ENCODE measurements around the gene SMPDL3B. TPM values are rescaled to one million over a fixed set of nuclear protein-coding genes. Genes with fewer than 3 reads are reported as not detected.

Gene SMPDL3B
- total RNA-seq, 1 donor from 2014 or later: 7.4 TPM

DNA sequence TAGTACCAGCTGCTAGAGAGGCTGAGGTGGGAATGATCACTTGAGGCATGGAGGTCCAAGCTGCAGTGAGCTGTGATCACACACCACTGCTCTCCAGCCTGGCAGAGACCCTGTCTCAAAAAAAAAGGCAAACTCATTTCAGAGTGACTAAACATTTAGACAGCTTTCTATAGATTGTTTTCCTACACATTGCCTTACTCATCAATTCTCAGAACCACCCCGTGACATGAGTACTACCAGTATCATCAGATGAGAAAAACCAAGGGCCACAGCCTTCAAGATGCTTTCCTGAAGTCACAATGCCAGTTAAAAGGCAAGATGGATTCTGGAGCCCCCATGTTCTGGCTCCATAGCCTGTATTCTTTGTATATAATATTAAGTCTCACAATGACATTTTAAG is 22.4 kb upstream of the SMPDL3B start:
- Mint-ChIP-seq H3K36me3 (peaks cover 10% of the 10 kb centered on the region), H3K9me3 (peaks cover 6% of the 10 kb centered on the region), H3K4me3 (no peak overlapping the region), H3K27me3 (ENCODE audit: low read depth) (peaks cover 7% of the 10 kb centered on the region), H3K4me1 (peaks cover 6% of the 10 kb centered on the region), H3K27ac (no peak overlapping the region)
- no peak for DNase-seq (ENCODE audit: low spot score in 2 of 2, unreplicated experiment in 2 of 2)
- TF ChIP-seq, protein P1, sequence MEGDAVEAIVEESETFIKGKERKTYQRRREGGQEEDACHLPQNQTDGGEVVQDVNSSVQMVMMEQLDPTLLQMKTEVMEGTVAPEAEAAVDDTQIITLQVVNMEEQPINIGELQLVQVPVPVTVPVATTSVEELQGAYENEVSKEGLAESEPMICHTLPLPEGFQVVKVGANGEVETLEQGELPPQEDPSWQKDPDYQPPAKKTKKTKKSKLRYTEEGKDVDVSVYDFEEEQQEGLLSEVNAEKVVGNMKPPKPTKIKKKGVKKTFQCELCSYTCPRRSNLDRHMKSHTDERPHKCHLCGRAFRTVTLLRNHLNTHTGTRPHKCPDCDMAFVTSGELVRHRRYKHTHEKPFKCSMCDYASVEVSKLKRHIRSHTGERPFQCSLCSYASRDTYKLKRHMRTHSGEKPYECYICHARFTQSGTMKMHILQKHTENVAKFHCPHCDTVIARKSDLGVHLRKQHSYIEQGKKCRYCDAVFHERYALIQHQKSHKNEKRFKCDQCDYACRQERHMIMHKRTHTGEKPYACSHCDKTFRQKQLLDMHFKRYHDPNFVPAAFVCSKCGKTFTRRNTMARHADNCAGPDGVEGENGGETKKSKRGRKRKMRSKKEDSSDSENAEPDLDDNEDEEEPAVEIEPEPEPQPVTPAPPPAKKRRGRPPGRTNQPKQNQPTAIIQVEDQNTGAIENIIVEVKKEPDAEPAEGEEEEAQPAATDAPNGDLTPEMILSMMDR (IDR thresholded peaks at IDR 0.05; ENCODE audit: unreplicated experiment): no peak

DNA sequence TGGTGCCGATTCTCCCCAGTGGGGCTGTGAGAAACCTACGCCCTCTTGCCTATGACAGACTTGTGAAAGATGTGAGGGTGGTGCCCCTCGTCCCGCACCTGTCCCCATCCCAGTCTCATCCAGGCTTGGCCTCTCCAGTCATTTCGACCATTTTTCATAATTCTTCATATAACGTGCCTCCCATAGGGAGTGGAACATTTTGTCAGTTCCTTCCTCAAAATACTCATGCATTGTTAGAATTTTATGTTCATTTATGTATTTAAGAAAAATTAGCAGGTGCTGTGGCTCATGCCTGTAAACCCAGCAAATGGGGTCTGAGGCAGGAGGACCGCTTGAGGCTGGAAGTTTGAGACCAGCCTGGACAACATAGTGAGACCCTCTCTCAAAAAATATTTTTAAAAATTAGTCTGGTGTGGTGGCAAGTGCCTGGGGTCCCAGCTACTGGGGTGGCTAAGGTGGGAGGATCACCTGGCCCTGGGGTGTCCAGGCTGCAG is 19.7 kb upstream of the SMPDL3B start:
- Mint-ChIP-seq H3K36me3 (peaks cover 8% of the 10 kb centered on the region), H3K27ac (no peak overlapping the region), H3K4me3 (peak overlapping the region; percentile 99), H3K27me3 (ENCODE audit: low read depth) (peaks cover 22% of the 10 kb centered on the region), H3K4me1 (peaks cover 6% of the 10 kb centered on the region), H3K9me3 (peaks cover 6% of the 10 kb centered on the region)
- TF ChIP-seq, protein P1 (IDR thresholded peaks at IDR 0.05; ENCODE audit: unreplicated experiment): no peak
- DNase-seq (ENCODE audit: low spot score in 2 of 2, unreplicated experiment in 2 of 2): no peak

DNA sequence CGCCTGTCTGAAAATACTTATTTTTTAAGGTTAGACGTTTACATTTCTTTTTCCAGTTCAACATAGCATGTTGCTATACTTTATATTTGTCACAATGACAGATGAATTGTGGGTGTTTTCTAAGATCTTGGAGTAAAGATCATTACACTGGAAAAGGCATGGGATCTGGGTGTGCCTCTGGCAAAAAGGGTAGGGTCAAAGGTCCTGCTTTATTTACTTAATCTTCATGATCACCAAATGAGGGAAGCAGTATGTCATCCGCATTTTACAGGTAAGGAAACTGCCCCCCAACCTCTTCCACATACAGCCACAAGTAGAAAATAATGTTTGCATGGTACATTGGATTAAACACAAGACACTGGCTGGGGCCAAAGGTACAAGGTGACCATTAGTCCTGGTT is 12.5 kb upstream of the SMPDL3B start:
- Mint-ChIP-seq H3K27ac (no peak overlapping the region), H3K4me3 (no peak overlapping the region), H3K36me3 (no peaks in the 10 kb centered on the region), H3K4me1 (no peaks in the 10 kb centered on the region), H3K9me3 (no peaks in the 10 kb centered on the region), H3K27me3 (ENCODE audit: low read depth) (peaks cover 17% of the 10 kb centered on the region)
- TF ChIP-seq, protein P1 (IDR thresholded peaks at IDR 0.05; ENCODE audit: unreplicated experiment): no peak
- DNase-seq (ENCODE audit: low spot score in 2 of 2, unreplicated experiment in 2 of 2): no peak

DNA sequence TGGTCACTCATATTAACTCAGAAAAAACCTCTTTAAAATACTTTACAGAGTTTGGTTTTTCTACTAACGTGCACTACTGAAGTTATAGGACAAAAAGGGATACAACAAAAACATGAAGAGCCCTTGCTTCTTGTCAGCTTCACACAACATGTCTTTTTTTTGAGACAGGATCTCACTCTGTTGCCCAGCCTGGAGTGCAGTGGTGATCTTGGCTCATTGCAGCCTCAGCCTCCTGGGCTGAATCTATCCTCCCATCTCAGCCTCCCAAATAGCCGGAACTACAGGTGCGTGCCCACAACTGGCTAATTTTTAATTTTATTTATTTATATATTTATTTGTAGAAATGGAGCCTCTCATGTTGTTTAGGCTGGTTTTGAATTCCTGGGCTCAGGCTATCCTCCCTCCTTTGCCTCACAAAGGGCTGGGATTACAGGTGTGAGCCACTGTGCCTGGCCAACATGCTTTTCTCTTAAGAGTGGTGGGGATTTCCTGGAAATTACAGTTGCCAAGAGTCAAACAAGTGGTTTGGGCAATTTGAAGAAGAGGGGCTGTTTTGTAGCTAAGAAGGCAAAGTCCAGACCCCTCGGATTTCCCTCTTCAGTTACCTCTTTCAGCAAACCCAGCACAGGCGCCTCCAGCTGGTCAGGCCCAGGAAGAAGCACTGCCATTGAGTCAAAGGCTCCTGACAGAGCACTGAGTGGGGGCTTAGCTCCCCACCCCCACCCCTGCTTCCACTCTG is 6.4 kb upstream of the SMPDL3B start:
- H3K36me3 Mint-ChIP-seq: no peaks in the 10 kb centered on the region
- TF ChIP-seq, protein P1 (IDR thresholded peaks at IDR 0.05; ENCODE audit: unreplicated experiment): no peak
- DNase-seq (ENCODE audit: low spot score in 2 of 2, unreplicated experiment in 2 of 2): no peak
- no peak overlapping the region for H3K27ac Mint-ChIP-seq
- no peaks in the 10 kb centered on the region for H3K4me1 Mint-ChIP-seq
- H3K9me3 Mint-ChIP-seq: no peaks in the 10 kb centered on the region
- H3K4me3 Mint-ChIP-seq: no peak overlapping the region
- H3K27me3 Mint-ChIP-seq (ENCODE audit: low read depth): peaks cover 3% of the 10 kb centered on the region

DNA sequence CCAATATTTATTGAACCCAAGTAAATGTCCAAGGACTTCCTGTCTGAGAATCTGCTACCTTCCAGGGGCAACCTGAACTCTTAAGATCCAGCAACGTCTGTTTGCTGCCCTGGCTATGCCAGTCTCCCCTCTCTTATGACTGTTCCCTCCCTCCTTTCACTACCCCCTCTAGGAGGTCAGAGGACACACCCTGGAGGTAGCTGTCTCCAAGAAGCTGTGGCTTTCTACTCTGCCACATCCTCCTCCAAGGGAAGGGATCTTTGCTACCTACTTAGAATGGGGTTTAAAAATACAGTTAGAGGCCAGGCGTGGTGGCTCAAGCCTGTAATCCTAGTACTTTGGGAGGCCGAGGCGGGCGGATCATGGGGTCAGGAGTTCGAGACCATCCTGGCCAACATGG is 3.6 kb upstream of the SMPDL3B start:
- Mint-ChIP-seq H3K27me3 (ENCODE audit: low read depth) (peaks cover 19% of the 10 kb centered on the region), H3K36me3 (no peaks in the 10 kb centered on the region), H3K4me3 (no peak overlapping the region), H3K4me1 (peaks cover 10% of the 10 kb centered on the region), H3K9me3 (no peaks in the 10 kb centered on the region), H3K27ac (no peak overlapping the region)
- DNase-seq (ENCODE audit: low spot score in 2 of 2, unreplicated experiment in 2 of 2): no peak
- TF ChIP-seq, protein P1 (IDR thresholded peaks at IDR 0.05; ENCODE audit: unreplicated experiment): no peak
